Tibial nerve (tissue), 3 donors: ENCODE results near the gene KIAA1217.

Experiments
- POLR2A ChIP-seq, 2 donors: fragments of 450-650 bp; IDR thresholded peaks; one replicate each; pipeline ENCODE4 v1.6.1; 2017; ENCODE audit warnings: antibody characterized with exemption in 2 of 2, mild to moderate bottlenecking in 2 of 2, moderate library complexity in 2 of 2
- TF ChIP-seq, protein P1 (sequence below), 5 experiments: fragments of 200-600 bp in 3 of 5; fragments of 450-650 bp in 2 of 5; sonication (generic) in 3 of 5; IDR thresholded peaks; one replicate each; pipeline ENCODE4 v1.5.1; 2016 to 2019; ENCODE audit warnings: antibody characterized with exemption in 5 of 5, mild to moderate bottlenecking in 3 of 5, moderate library complexity in 2 of 5

DNA sequence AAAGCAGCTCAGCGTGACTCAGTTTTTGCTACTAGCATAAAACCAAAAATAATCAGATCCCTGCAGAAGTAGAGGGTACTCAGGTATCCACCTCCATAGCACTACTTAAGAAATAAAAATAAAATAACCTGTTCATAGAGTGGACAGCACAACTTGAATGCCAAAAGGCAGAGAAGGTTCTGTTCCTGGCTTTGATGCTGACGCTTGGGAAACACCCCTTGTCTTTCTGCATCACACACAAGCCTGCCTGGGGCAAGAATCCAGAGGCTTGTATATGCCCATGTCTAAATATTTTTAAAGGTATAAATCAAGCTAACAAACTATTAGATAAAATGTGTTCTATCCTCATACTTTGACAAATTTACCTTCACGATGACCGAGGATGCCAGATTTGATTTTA, 207.3 kb downstream of the KIAA1217 start:
- TF ChIP-seq, protein P1, sequence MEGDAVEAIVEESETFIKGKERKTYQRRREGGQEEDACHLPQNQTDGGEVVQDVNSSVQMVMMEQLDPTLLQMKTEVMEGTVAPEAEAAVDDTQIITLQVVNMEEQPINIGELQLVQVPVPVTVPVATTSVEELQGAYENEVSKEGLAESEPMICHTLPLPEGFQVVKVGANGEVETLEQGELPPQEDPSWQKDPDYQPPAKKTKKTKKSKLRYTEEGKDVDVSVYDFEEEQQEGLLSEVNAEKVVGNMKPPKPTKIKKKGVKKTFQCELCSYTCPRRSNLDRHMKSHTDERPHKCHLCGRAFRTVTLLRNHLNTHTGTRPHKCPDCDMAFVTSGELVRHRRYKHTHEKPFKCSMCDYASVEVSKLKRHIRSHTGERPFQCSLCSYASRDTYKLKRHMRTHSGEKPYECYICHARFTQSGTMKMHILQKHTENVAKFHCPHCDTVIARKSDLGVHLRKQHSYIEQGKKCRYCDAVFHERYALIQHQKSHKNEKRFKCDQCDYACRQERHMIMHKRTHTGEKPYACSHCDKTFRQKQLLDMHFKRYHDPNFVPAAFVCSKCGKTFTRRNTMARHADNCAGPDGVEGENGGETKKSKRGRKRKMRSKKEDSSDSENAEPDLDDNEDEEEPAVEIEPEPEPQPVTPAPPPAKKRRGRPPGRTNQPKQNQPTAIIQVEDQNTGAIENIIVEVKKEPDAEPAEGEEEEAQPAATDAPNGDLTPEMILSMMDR (IDR thresholded peaks at IDR 0.05): no peak
- TF ChIP-seq POLR2A (IDR thresholded peaks at IDR 0.05): no peak
